SU-DHL-6 (cell line): ENCODE results near the gene LDLRAD1.

Source experiments
- CTCF ChIP-seq: fragments of 200-600 bp; sonication (generic); IDR thresholded peaks from one replicate; pipeline ENCODE4 v1.5.1; 2017; ENCODE audit warnings: antibody characterized with exemption, mild to moderate bottlenecking, low read length, moderate library complexity; ENCODE audit not compliant: insufficient read depth, poor library complexity, severe bottlenecking
- EZH2phosphoT487 ChIP-seq: fragments of 200-600 bp; sonication (generic), shearing (Covaris generic); conservative IDR thresholded peaks from 2 replicates; pipeline ENCODE4 v1.6.1; 2018; ENCODE audit warnings: mild to moderate bottlenecking, antibody characterized with exemption, low read length, moderate library complexity, mixed read lengths

DNA sequence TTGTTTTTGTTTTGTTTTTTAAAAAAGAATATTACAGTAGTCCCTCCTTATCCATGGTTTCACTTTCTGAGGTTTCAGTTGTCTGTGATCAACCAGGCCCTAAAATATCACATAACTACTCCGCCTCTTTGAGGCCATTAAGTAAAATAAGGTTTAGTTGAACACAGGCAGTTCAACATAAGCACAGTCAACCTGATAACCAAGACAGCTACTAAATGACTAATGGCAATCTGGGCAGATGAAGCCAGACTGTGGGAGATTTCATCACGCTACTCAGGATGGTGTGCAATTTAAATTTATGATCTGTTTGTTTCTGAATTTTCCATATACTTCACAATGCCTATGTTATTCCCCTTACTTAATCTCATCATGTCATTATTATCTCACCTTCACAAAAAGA is 30.1 kb downstream of the LDLRAD1 start:
- TF ChIP-seq CTCF (no peak), EZH2phosphoT487 (no peak)
